ENCODE results near the gene PLPPR5.
"Not testable (repeated sequence)": the region's sequence is repeated elsewhere in the genome, so short reads cannot be mapped to it uniquely, and the experiment has no call there.

- TF ChIP-seq POLR2A, POLR2AphosphoS5 (IDR thresholded peaks at IDR 0.05): not testable (repeated sequence)
- TF ChIP-seq, protein P1, sequence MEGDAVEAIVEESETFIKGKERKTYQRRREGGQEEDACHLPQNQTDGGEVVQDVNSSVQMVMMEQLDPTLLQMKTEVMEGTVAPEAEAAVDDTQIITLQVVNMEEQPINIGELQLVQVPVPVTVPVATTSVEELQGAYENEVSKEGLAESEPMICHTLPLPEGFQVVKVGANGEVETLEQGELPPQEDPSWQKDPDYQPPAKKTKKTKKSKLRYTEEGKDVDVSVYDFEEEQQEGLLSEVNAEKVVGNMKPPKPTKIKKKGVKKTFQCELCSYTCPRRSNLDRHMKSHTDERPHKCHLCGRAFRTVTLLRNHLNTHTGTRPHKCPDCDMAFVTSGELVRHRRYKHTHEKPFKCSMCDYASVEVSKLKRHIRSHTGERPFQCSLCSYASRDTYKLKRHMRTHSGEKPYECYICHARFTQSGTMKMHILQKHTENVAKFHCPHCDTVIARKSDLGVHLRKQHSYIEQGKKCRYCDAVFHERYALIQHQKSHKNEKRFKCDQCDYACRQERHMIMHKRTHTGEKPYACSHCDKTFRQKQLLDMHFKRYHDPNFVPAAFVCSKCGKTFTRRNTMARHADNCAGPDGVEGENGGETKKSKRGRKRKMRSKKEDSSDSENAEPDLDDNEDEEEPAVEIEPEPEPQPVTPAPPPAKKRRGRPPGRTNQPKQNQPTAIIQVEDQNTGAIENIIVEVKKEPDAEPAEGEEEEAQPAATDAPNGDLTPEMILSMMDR (IDR thresholded peaks at IDR 0.05): not testable (repeated sequence)
These were observed 123.4 kb downstream of the PLPPR5 start for GRCh38 chr1:98881234-98881633.

Measured in transverse colon (tissue), 4 donors.